Stimulated activated CD8-positive, alpha-beta memory T cell treated with anti-CD3 and anti-CD28 coated beads, Interleukin-4, amount 100 ng/mL, for 48 hours (primary cell): ENCODE results near the gene RRM2.

Experiments used
- DNase-seq: peaks from one replicate; pipeline ENCODE4 v3.0.0-alpha.2; 2020

RRM2 gene

GRCh38 chr2:10173258-10174005 is 50.9 kb downstream of the RRM2 start:
- no peak for DNase-seq

DNA sequence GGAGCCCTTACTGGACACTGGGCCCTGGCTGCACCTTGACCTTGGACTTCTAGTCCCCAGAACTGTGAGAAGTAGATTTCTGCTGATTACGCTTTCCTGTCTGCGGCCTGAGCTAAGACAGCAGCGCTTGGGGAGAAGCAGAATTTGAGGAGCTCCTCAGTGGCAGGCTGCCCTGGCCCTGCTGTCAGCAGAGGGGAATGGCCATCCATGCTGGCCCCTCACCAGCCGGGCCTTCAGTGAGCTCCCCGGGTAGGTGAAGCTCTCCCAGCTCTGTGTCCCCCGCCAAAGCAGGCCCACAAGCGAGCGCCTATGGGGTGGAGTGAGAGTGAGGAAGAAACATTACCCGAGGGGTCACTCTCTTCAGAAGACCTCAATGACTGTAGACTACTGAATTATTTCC is 51.6 kb downstream of the RRM2 start:
- no peak for DNase-seq

- no peak for DNase-seq
Measured at GRCh38 chr2:10175441-10175840, 52.9 kb downstream of the RRM2 start.

DNA sequence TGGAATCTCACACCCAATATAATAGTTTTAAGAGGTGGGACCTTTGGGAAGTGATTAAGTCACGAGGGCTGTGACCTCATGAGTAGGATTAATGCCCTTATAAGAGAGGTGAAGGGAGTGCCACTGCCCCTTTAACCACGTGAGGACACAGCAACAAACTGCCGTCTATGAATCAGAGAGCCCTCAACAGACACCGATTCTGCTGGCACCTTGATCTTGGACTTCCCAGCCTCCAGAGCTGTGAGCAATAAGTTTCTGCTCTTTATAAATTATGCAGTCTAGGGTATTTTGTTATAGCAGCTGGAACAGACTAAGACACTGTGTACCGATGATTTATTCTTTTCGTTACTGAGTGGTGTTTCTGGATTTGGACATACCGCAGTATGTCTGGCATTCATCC is 56.2 kb downstream of the RRM2 start:
- no peak for DNase-seq

DNA sequence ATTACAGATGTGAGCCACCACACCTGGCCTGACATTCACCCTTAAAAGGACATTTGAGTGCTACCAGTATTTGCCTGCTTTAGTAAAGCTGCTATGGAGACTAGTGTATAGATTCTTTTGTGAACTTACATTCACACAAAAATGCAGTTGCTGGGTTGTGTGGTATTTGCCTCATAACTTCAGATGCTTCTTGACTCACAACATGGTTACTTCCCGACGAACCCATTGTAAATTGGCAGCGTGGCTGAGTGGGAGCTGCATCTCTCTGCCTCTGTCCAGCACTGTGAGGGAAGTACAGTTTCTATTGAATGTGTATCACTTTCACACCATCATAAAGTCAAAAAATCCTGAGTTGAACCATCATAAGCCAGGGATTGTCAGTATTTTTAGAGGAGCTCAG is 56.9 kb downstream of the RRM2 start:
- no peak for DNase-seq

GRCh38 chr2:10180229-10180628 is 57.7 kb downstream of the RRM2 start:
- no peak for DNase-seq
